Loucy (cell line): ENCODE measurements around the gene TMEM253.

Experiments
- H2AFZ ChIP-seq: fragments of 200-600 bp; sonication (generic); 2 replicates; pipeline ENCODE4 v1.6.0; 2016; ENCODE audit warnings: antibody characterized with exemption, mild to moderate bottlenecking, low read length, moderate library complexity
- H3F3A ChIP-seq: fragments of 200-600 bp; 2 replicates; pipeline ENCODE4 v1.6.0; 2016; ENCODE audit warnings: antibody characterized with exemption, low read depth, mild to moderate bottlenecking
- H3K27me3 ChIP-seq: fragments of 200-600 bp; sonication (generic); 2 replicates; pipeline ENCODE4 v1.6.1; 2014; ENCODE audit warnings: low read length, mild to moderate bottlenecking; ENCODE audit not compliant: insufficient read depth, poor library complexity, severe bottlenecking
- H3K36me3 ChIP-seq: fragments of 200-600 bp; sonication (generic); 2 replicates; pipeline ENCODE4 v1.6.1; 2016; ENCODE audit warnings: low read length; ENCODE audit not compliant: insufficient read depth
- H3K4me1 ChIP-seq: fragments of 200-600 bp; sonication (generic); 2 replicates; pipeline ENCODE4 v1.5.1; 2014; ENCODE audit warnings: low read length, mild to moderate bottlenecking; ENCODE audit not compliant: insufficient read depth, poor library complexity, severe bottlenecking
- H3K4me2 ChIP-seq: fragments of 200-600 bp; sonication (generic); 2 replicates; pipeline ENCODE4 v1.6.0; 2014; ENCODE audit warnings: antibody characterized with exemption, low read length, low read depth, mild to moderate bottlenecking; ENCODE audit not compliant: poor library complexity, severe bottlenecking
- H3K4me3 ChIP-seq: fragments of 200-600 bp; sonication (generic); 2 replicates; pipeline ENCODE4 v1.5.1; 2014; ENCODE audit warnings: low read length, mild to moderate bottlenecking, mixed read lengths; ENCODE audit not compliant: poor library complexity, severe bottlenecking
- H3K79me2 ChIP-seq: fragments of 200-600 bp; sonication (generic); 2 replicates; pipeline ENCODE4 v1.6.1; 2014; ENCODE audit warnings: low read length; ENCODE audit not compliant: insufficient read depth
- H3K9ac ChIP-seq: fragments of 200-600 bp; sonication (generic); 2 replicates; pipeline ENCODE4 v1.6.0; 2014; ENCODE audit warnings: mild to moderate bottlenecking, low read depth, low read length, moderate library complexity; ENCODE audit not compliant: poor library complexity, severe bottlenecking
- H3K9me2 ChIP-seq: fragments of 200-600 bp; sonication (generic); replicated peaks from 2 replicates; pipeline ENCODE4 v1.6.1; 2016; ENCODE audit warnings: low read depth, low read length, mixed read lengths
- H3K9me3 ChIP-seq: fragments of 200-600 bp; sonication (generic); 2 replicates; pipeline ENCODE4 v1.6.1; 2014; ENCODE audit warnings: mild to moderate bottlenecking, antibody characterized with exemption, low read length, low read depth; ENCODE audit not compliant: insufficient read depth
- H4K20me1 ChIP-seq: fragments of 200-600 bp; sonication (generic); 2 replicates; pipeline ENCODE4 v1.6.0; 2014; ENCODE audit warnings: antibody characterized with exemption, low read length, mild to moderate bottlenecking; ENCODE audit not compliant: insufficient read depth, poor library complexity, severe bottlenecking
- EZH2phosphoT487 ChIP-seq: fragments of 200-600 bp; IDR thresholded peaks from 2 replicates; pipeline ENCODE4 v1.6.1; 2018; ENCODE audit warnings: antibody characterized with exemption, mild to moderate bottlenecking, moderate library complexity, borderline replicate concordance
- TF ChIP-seq, protein P1 (sequence below): fragments of 200-600 bp; sonication (generic); conservative IDR thresholded peaks from 2 replicates; pipeline ENCODE4 v1.5.1; 2014; ENCODE audit warnings: mild to moderate bottlenecking, antibody characterized with exemption, low read length

TMEM253 gene

DNA sequence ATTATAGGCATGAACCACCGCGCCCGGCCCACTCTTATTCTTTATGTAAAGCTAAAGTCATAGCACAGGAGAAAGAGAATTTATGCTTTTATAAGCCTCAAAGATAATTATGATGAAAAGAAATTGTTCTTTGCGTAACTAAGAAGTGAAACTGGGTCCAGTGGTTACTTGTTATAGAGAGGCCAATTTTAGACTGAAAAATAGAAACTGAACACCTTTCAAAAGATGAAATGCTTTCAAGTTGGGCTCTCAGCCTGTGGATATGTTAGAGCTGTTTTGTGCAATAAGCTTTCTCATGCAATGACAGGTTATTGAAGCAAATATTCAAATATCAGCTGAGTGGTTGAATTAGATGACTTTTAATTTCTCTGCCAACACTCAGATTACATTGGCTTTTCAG is 7.9 kb downstream of the TMEM253 start:
- no peak overlapping the region for H3K9ac ChIP-seq

DNA sequence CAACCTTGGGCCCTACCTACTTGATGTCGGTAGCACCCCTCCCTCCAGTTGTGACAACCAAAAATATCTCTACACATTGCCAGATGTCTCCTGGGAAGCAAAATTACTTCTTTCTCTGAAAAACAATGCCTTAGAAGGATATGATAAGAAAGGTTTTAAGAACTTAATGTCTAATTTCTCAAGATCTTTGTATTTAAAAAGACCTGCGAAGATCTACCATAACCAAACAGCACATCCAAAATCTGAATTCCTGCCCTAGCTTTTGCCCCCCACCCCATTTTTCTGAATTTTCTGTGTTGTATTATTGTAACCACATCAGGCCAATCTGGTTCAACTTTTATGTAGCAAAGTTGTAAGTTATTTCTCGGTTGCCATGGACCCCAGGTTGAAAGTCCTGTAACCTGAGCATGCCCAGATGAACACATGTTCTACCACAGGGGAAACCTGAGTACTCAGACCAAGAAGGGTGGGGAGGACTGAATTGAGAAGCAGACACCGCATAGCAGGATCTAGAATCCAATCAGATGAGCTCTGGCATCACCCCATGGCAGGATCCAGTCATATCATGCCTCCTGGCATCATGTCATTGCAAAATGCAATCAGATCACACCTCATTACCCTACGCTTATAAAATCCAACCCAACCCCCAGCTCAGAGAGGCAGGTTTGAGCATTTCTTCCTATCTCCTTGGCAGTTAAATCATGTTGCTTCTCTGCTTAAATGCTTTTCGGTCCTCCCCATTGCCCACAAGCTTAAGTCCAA is 8.7 kb downstream of the TMEM253 start:
- Histone ChIP-seq H3K9me2 (no peaks in the 10 kb centered on the region), H3K9me3 (no peaks in the 10 kb centered on the region), H3K36me3 (no peaks in the 10 kb centered on the region), H3K4me3 (peak overlapping the region; percentile 7), H3K27me3 (no peaks in the 10 kb centered on the region), H3K4me1 (peaks cover 41% of the 10 kb centered on the region), H3F3A (no peaks in the 10 kb centered on the region), H3K4me2 (peak overlapping the region; percentile 29), H3K79me2 (no peaks in the 10 kb centered on the region), H4K20me1 (no peaks in the 10 kb centered on the region), H2AFZ (no peak overlapping the region), H3K9ac (peak overlapping the region; percentile 53)
- no peak for TF ChIP-seq EZH2phosphoT487
- TF ChIP-seq, protein P1, sequence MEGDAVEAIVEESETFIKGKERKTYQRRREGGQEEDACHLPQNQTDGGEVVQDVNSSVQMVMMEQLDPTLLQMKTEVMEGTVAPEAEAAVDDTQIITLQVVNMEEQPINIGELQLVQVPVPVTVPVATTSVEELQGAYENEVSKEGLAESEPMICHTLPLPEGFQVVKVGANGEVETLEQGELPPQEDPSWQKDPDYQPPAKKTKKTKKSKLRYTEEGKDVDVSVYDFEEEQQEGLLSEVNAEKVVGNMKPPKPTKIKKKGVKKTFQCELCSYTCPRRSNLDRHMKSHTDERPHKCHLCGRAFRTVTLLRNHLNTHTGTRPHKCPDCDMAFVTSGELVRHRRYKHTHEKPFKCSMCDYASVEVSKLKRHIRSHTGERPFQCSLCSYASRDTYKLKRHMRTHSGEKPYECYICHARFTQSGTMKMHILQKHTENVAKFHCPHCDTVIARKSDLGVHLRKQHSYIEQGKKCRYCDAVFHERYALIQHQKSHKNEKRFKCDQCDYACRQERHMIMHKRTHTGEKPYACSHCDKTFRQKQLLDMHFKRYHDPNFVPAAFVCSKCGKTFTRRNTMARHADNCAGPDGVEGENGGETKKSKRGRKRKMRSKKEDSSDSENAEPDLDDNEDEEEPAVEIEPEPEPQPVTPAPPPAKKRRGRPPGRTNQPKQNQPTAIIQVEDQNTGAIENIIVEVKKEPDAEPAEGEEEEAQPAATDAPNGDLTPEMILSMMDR: no peak

More for the DNA sequence above, 7.9 kb downstream of the TMEM253 start:
- Histone ChIP-seq H3F3A (no peaks in the 10 kb centered on the region), H4K20me1 (no peaks in the 10 kb centered on the region), H3K4me1 (peaks cover 42% of the 10 kb centered on the region), H3K79me2 (no peaks in the 10 kb centered on the region), H3K36me3 (no peaks in the 10 kb centered on the region), H3K4me3 (no peak overlapping the region), H2AFZ (no peak overlapping the region), H3K27me3 (no peaks in the 10 kb centered on the region), H3K9me2 (no peaks in the 10 kb centered on the region), H3K4me2 (no peak overlapping the region), H3K9me3 (no peaks in the 10 kb centered on the region)
- TF ChIP-seq EZH2phosphoT487: no peak
- TF ChIP-seq, protein P1: no peak

DNA sequence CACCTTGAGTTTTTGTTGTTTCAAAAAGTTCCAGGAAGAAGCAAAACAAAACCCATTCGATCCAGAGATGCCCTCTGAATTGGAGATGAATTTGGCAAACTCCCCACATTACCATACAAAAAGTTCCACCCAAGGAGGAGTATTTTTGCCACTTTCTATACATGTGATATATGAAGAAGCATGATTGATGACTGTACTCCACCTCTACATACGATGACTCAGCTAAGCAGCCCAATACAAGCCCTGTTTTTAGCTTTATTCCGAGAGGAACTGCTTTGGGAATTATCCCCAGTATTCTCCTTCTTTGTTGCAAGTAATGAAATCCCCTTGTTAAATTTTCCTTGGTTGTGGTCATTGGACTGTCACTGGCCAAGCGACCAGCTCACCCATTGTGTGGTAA is 11.4 kb downstream of the TMEM253 start:
- no peak overlapping the region for H2AFZ ChIP-seq
- H4K20me1 ChIP-seq: no peaks in the 10 kb centered on the region
- no peak overlapping the region for H3K4me3 ChIP-seq
- peaks cover 26% of the 10 kb centered on the region for H3K4me1 ChIP-seq
- no peak overlapping the region for H3K9ac ChIP-seq
- H3K9me2 ChIP-seq: no peaks in the 10 kb centered on the region
- TF ChIP-seq EZH2phosphoT487: no peak
- TF ChIP-seq, protein P1: no peak
- no peak overlapping the region for H3K4me2 ChIP-seq
- H3K79me2 ChIP-seq: no peaks in the 10 kb centered on the region
- H3K9me3 ChIP-seq: no peaks in the 10 kb centered on the region
- H3K36me3 ChIP-seq: no peaks in the 10 kb centered on the region
- no peaks in the 10 kb centered on the region for H3K27me3 ChIP-seq
- no peaks in the 10 kb centered on the region for H3F3A ChIP-seq
